NCI-H2196 (cell line): ENCODE results near the gene GMPPB.
"Not testable (repeated sequence)": the region's sequence is repeated elsewhere in the genome, so short reads cannot be mapped to it uniquely, and the experiment has no call there.

Source experiments
- DNase-seq: peaks from one replicate; lab custom pipeline; 2025; ENCODE audit not compliant: unreplicated experiment; lab: John Stamatoyannopoulos, UW

The GMPPB gene

GRCh38 chr3:49694409-49695070 lies 29.2 kb downstream of the GMPPB start:
- not testable (repeated sequence) for DNase-seq

GRCh38 chr3:49691481-49691880 lies 32.3 kb downstream of the GMPPB start:
- DNase-seq: not testable (repeated sequence)

- DNase-seq: not testable (repeated sequence)
Observed at GRCh38 chr3:49690856-49691255, 32.9 kb downstream of the GMPPB start.

- not testable (repeated sequence) for DNase-seq
Observed at GRCh38 chr3:49689908-49690624, 33.7 kb downstream of the GMPPB start.

GRCh38 chr3:49689046-49689907 lies 34.5 kb downstream of the GMPPB start, which contains the start of the genes MST1 and RNF123:
Gene MST1 (minus strand): TSS chr3:49689474. CDS start chr3:49688691, 783 bp downstream.
Gene RNF123 (plus strand): TSS chr3:49689557. CDS start chr3:49691166, 1,609 bp downstream.
- no peak for DNase-seq

- DNase-seq: not testable (repeated sequence)
Observed at GRCh38 chr3:49688338-49689045, 35.3 kb downstream of the GMPPB start.

- DNase-seq: not testable (repeated sequence)
Observed at GRCh38 chr3:49687424-49687795, 36.3 kb downstream of the GMPPB start.

- DNase-seq: not testable (repeated sequence)
Observed at GRCh38 chr3:49686769-49687423, 36.9 kb downstream of the GMPPB start.

- not testable (repeated sequence) for DNase-seq
Observed at GRCh38 chr3:49686346-49686745, 37.4 kb downstream of the GMPPB start.

GRCh38 chr3:49685846-49686245 lies 37.9 kb downstream of the GMPPB start:
- DNase-seq: not testable (repeated sequence)

- DNase-seq: not testable (repeated sequence)
Observed at GRCh38 chr3:49685103-49685502, 38.6 kb downstream of the GMPPB start.

- not testable (repeated sequence) for DNase-seq
Observed at GRCh38 chr3:49684453-49684852, 39.3 kb downstream of the GMPPB start.

GRCh38 chr3:49683162-49683561 lies 40.6 kb downstream of the GMPPB start:
- DNase-seq: no peak

GRCh38 chr3:49681543-49681942 lies 42.2 kb downstream of the GMPPB start:
- no peak for DNase-seq

- no peak for DNase-seq
Observed at GRCh38 chr3:49681232-49681522, 42.6 kb downstream of the GMPPB start.

- DNase-seq: no peak
Observed at GRCh38 chr3:49680493-49681231, 43.1 kb downstream of the GMPPB start.

GRCh38 chr3:49675912-49676311 lies 47.8 kb downstream of the GMPPB start:
- DNase-seq: no peak

GRCh38 chr3:49674497-49674983 lies 49.2 kb downstream of the GMPPB start:
- DNase-seq: no peak

GRCh38 chr3:49673715-49674496 lies 49.8 kb downstream of the GMPPB start, which contains the start of gene APEH:
Gene APEH (plus strand): TSS chr3:49674351. CDS start chr3:49674402, 51 bp downstream.
- DNase-seq: no peak
